ENCODE measurements around the gene SNX27. TPM values are rescaled to one million over a fixed set of nuclear protein-coding genes. Genes with fewer than 3 reads are reported as not detected.
"Not testable (repeated sequence)": the region's sequence is repeated elsewhere in the genome, so short reads cannot be mapped to it uniquely, and the experiment has no call there.

The SNX27 gene
- total RNA-seq, 1 donor from 2014 or later, result 29.3 TPM

DNA sequence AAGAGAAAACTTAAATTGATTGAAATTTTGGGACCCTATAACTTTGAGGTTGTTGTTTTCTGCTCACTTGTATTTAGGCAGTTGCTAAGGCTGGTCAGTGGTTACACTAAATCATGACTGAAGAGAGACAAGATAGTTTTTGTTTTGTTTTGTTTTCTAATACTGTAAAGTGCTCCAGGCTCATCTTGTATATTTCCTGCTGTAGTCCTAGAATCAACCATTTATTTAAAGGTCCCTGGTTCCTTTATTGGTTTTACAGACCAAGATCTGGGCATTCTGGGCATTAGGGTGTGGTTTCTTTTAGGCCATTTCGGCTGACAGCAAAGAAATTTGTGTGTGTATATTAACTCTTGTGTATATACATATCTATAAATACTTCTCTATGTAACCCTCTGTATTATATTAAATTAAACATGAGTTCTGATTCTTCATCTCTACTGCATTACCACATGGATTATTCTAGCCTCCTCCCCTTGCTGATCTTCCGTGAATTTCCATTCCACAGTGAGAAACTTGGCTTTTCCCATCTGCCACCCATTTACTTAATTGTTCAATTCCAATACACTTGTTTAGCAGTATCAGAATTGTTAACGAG, 15.0 kb downstream of the SNX27 start:
- Mint-ChIP-seq H3K27ac (no peak overlapping the region), H3K9me3 (no peaks in the 10 kb centered on the region), H3K36me3 (ENCODE audit: low read depth) (peaks cover 3% of the 10 kb centered on the region), H3K27me3 (ENCODE audit: low read depth) (no peaks in the 10 kb centered on the region), H3K4me1 (ENCODE audit: low read depth) (peaks cover 6% of the 10 kb centered on the region), H3K4me3 (ENCODE audit: low read depth) (no peak overlapping the region)
- DNase-seq (ENCODE audit: low spot score), result no peak
- intact Hi-C loops (cut with micrococcal nuclease), result no loop called here

GRCh38 chr1:151629278-151629677, 17.4 kb downstream of the SNX27 start:
- no peak for DNase-seq (ENCODE audit: low spot score)
- intact Hi-C loops (cut with micrococcal nuclease), result no loop called here
- H3K4me1 Mint-ChIP-seq (ENCODE audit: low read depth), result peaks cover 2% of the 10 kb centered on the region
- H3K27me3 Mint-ChIP-seq (ENCODE audit: low read depth), result no peaks in the 10 kb centered on the region
- no peaks in the 10 kb centered on the region for H3K9me3 Mint-ChIP-seq
- H3K4me3 Mint-ChIP-seq (ENCODE audit: low read depth), result no peak overlapping the region
- no peak overlapping the region for H3K27ac Mint-ChIP-seq
- peaks cover 3% of the 10 kb centered on the region for H3K36me3 Mint-ChIP-seq (ENCODE audit: low read depth)

DNA sequence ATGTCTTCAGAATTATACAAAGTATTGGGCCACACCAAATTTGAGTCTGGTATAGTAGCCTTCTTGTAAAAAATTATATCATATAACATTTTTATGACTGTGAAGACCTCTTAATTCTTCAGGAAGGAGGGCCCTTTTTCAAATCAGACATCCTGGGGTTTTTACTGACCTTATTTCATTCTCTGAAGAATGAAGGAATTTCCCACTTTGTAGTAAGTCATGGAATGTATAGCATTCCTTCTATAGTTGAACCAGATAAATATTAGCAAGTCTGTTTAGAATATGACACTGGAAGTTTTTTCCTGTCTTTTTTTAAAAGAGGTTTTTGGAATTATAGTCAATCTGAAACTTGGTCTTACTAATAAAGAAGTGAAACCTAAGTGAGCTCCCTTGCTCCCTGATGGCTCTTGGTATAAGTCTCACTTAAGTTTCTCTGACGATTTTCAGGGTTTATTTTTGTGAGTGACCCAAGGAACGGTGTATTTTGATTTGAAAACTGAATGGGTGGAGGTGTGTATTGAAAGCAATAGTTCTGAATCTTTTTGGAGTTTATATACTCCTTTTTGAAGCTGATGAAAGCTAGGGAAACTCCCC, 23.7 kb downstream of the SNX27 start:
- no peaks in the 10 kb centered on the region for H3K4me1 Mint-ChIP-seq (ENCODE audit: low read depth)
- H3K4me3 Mint-ChIP-seq (ENCODE audit: low read depth), result no peak overlapping the region
- H3K27me3 Mint-ChIP-seq (ENCODE audit: low read depth), result no peaks in the 10 kb centered on the region
- no peak for DNase-seq (ENCODE audit: low spot score)
- H3K9me3 Mint-ChIP-seq, result no peaks in the 10 kb centered on the region
- no peak overlapping the region for H3K27ac Mint-ChIP-seq
- intact Hi-C loops (cut with micrococcal nuclease), result no loop called here
- H3K36me3 Mint-ChIP-seq (ENCODE audit: low read depth), result peaks cover 8% of the 10 kb centered on the region

GRCh38 chr1:151638074-151638775, 26.4 kb downstream of the SNX27 start:
- H3K4me3 Mint-ChIP-seq (ENCODE audit: low read depth), result no peak overlapping the region
- intact Hi-C loops (cut with micrococcal nuclease), result no loop called here

DNA sequence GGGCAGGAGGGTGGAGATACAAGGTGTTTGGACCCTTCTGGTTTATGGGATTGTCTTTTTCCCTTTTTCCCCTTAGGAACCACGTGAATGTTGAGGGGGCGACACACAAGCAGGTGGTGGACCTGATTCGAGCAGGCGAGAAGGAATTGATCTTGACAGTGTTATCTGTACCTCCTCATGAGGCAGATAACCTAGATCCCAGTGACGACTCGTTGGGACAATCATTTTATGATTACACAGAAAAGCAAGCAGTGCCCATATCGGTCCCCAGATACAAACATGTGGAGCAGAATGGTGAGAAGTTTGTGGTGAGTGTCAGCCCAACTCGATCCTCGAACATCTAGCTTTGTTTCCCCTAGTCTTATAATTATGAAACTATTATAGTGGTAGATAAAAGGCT, 27.0 kb downstream of the SNX27 start:
- peaks cover 3% of the 10 kb centered on the region for H3K4me1 Mint-ChIP-seq (ENCODE audit: low read depth)
- no peak overlapping the region for H3K27ac Mint-ChIP-seq
- H3K36me3 Mint-ChIP-seq (ENCODE audit: low read depth), result peaks cover 14% of the 10 kb centered on the region
- H3K27me3 Mint-ChIP-seq (ENCODE audit: low read depth), result no peaks in the 10 kb centered on the region
- no peak for DNase-seq (ENCODE audit: low spot score)
- intact Hi-C loops (cut with micrococcal nuclease), result no loop called here
- H3K9me3 Mint-ChIP-seq, result no peaks in the 10 kb centered on the region
- H3K4me3 Mint-ChIP-seq (ENCODE audit: low read depth), result no peak overlapping the region

More at GRCh38 chr1:151638074-151638775, 26.4 kb downstream of the SNX27 start:
- no peaks in the 10 kb centered on the region for H3K27me3 Mint-ChIP-seq (ENCODE audit: low read depth)
- no peaks in the 10 kb centered on the region for H3K9me3 Mint-ChIP-seq
- H3K36me3 Mint-ChIP-seq (ENCODE audit: low read depth), result peaks cover 14% of the 10 kb centered on the region
- no peak overlapping the region for H3K27ac Mint-ChIP-seq
- peaks cover 3% of the 10 kb centered on the region for H3K4me1 Mint-ChIP-seq (ENCODE audit: low read depth)
- DNase-seq (ENCODE audit: low spot score), result no peak

DNA sequence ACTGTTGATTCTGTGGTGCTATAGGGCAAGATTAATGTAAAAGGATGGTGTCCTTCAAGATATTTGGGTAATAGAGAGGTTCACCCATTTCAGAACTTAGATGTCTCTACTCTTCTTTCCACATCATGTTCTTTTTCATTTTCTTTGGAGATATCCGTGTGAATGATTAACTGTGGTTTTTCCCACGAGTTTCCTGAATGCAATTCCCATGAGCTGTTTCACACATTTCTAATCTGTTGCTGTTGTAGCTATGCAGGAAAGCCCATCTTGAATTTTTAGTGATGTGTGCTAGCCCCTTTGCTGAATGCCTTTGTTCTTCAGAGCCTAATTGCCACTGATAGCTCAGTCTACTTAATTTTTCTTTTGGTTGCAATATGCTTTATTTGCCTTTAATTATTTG, 27.6 kb downstream of the SNX27 start:
- no peaks in the 10 kb centered on the region for H3K27me3 Mint-ChIP-seq (ENCODE audit: low read depth)
- H3K36me3 Mint-ChIP-seq (ENCODE audit: low read depth), result peaks cover 14% of the 10 kb centered on the region
- H3K4me3 Mint-ChIP-seq (ENCODE audit: low read depth), result no peak overlapping the region
- H3K4me1 Mint-ChIP-seq (ENCODE audit: low read depth), result peaks cover 3% of the 10 kb centered on the region
- intact Hi-C loops (cut with micrococcal nuclease), result no loop called here
- no peak overlapping the region for H3K27ac Mint-ChIP-seq
- DNase-seq (ENCODE audit: low spot score), result no peak
- H3K9me3 Mint-ChIP-seq, result no peaks in the 10 kb centered on the region

DNA sequence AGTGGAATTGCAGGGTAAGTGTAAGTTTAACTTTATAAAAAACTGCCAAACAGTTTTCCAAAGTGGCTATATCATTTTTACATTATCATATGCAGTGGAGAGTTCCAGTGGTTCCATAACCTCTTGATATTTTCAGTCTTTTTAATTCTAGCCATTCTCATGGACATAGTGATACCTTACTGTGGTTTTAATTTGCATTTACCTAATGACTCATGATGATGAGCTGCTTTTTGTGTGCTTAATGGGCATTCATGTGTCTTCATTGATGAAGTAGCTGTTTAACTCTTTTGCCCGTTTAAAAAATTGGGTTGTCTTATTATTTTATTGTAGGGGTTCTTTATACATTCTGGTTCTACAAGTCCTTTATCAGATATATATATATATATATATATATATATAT, 29.4 kb downstream of the SNX27 start:
- H3K9me3 Mint-ChIP-seq, result no peaks in the 10 kb centered on the region
- no peak for DNase-seq (ENCODE audit: low spot score)
- no peak overlapping the region for H3K4me3 Mint-ChIP-seq (ENCODE audit: low read depth)
- H3K4me1 Mint-ChIP-seq (ENCODE audit: low read depth), result peaks cover 3% of the 10 kb centered on the region
- no peaks in the 10 kb centered on the region for H3K27me3 Mint-ChIP-seq (ENCODE audit: low read depth)
- H3K36me3 Mint-ChIP-seq (ENCODE audit: low read depth), result peaks cover 18% of the 10 kb centered on the region
- intact Hi-C loops (cut with micrococcal nuclease), result no loop called here
- no peak overlapping the region for H3K27ac Mint-ChIP-seq

DNA sequence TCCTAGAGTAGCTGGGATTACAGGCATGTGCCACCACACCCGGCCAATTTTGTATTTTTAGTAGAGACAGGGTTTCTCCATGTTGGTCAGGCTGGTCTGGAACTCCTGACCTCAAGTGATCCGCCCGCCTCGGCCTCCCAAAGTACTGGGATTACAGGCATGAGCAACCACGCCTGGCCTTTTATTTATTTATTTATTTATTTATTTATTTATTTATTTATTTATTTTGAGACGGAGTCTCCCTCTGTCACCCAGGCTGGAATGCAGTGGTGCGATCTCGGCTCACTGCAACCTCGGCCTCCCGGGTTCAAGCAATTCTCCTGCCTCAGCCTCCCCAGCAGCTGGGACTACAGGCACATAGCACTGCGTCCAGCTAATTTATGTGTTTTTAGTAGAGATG, 31.2 kb downstream of the SNX27 start:
- DNase-seq (ENCODE audit: low spot score); H3K4me3 Mint-ChIP-seq (ENCODE audit: low read depth); intact Hi-C loops (cut with micrococcal nuclease); H3K27me3 Mint-ChIP-seq (ENCODE audit: low read depth); H3K4me1 Mint-ChIP-seq (ENCODE audit: low read depth); H3K9me3 Mint-ChIP-seq; H3K27ac Mint-ChIP-seq: not testable (repeated sequence)
- peaks cover 21% of the 10 kb centered on the region for H3K36me3 Mint-ChIP-seq (ENCODE audit: low read depth)

DNA sequence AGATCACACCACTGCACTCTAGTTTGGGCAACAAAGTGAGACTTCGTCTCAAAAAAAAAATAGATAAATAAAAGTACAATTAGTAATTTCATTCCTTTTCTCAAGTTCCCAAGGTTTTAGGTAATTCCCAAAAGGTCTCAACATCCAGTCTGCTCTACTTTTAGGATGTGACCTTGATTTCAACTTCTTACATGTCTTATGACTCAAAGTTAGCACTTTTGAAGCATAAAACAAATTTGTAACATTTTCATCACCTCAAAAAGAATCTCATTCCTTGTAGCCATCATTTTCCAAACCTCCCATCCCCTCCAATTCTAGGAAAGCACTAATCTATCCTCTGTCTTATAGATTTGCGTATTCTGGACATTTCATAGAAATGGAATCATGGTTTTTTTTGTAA, 32.2 kb downstream of the SNX27 start:
- no peak overlapping the region for H3K27ac Mint-ChIP-seq
- H3K9me3 Mint-ChIP-seq, result no peaks in the 10 kb centered on the region
- H3K4me1 Mint-ChIP-seq (ENCODE audit: low read depth), result peaks cover 3% of the 10 kb centered on the region
- intact Hi-C loops (cut with micrococcal nuclease), result no loop called here
- peaks cover 21% of the 10 kb centered on the region for H3K36me3 Mint-ChIP-seq (ENCODE audit: low read depth)
- no peak for DNase-seq (ENCODE audit: low spot score)
- no peak overlapping the region for H3K4me3 Mint-ChIP-seq (ENCODE audit: low read depth)
- no peaks in the 10 kb centered on the region for H3K27me3 Mint-ChIP-seq (ENCODE audit: low read depth)

DNA sequence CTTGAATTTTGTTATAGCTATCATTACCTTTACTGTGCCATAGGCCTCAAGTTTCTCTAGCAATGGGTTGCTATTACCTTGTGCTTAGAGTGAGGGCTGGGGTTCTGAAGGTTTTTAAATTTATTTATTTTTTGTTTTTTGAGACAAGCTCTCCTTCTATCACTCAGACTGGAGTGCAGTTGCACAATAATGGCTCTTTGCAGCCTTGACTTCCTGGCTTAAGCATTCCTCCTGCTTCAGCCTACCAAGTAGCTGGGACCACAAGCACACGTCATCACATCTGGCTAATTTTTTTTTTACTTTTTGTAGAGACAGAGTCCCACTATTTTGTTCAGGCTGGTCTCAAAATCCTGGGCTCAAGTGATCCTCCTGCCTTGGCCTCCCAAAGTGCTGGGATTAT, 41.5 kb downstream of the SNX27 start:
- H3K4me1 Mint-ChIP-seq (ENCODE audit: low read depth), result peaks cover 12% of the 10 kb centered on the region
- DNase-seq (ENCODE audit: low spot score), result no peak
- H3K9me3 Mint-ChIP-seq, result no peaks in the 10 kb centered on the region
- intact Hi-C loops (cut with micrococcal nuclease), result no loop called here
- H3K27ac Mint-ChIP-seq, result no peak overlapping the region
- no peaks in the 10 kb centered on the region for H3K27me3 Mint-ChIP-seq (ENCODE audit: low read depth)
- H3K4me3 Mint-ChIP-seq (ENCODE audit: low read depth), result no peak overlapping the region
- H3K36me3 Mint-ChIP-seq (ENCODE audit: low read depth), result peaks cover 32% of the 10 kb centered on the region

GRCh38 chr1:151655371-151655770, 43.5 kb downstream of the SNX27 start:
- H3K36me3 Mint-ChIP-seq (ENCODE audit: low read depth), result peaks cover 38% of the 10 kb centered on the region
- no peaks in the 10 kb centered on the region for H3K9me3 Mint-ChIP-seq
- intact Hi-C loops (cut with micrococcal nuclease), result no loop called here
- H3K27ac Mint-ChIP-seq, result no peak overlapping the region
- no peak overlapping the region for H3K4me3 Mint-ChIP-seq (ENCODE audit: low read depth)
- peaks cover 12% of the 10 kb centered on the region for H3K4me1 Mint-ChIP-seq (ENCODE audit: low read depth)
- no peaks in the 10 kb centered on the region for H3K27me3 Mint-ChIP-seq (ENCODE audit: low read depth)
- DNase-seq (ENCODE audit: low spot score), result no peak

DNA sequence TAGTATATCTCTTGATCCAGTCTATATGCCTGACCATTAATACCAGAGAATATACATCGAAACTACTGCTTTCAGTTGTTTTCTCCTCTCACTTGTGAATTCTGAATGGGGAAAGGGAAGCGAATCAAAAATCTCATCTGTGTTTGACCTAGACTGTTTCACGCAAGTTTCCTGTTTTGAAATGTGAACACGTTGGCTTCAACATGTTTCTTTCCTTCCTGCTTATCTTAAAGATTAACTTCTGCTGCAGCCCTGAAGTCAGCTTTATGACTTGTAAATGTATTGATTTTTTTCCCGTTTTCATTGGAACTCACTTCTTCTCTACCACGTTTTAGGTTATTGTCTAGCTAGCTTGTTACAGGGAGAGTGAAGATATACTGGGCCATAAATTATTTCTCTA, 49.9 kb downstream of the SNX27 start:
- no peak overlapping the region for H3K4me3 Mint-ChIP-seq (ENCODE audit: low read depth)
- H3K36me3 Mint-ChIP-seq (ENCODE audit: low read depth), result peaks cover 51% of the 10 kb centered on the region
- intact Hi-C loops (cut with micrococcal nuclease), result no loop called here

DNA sequence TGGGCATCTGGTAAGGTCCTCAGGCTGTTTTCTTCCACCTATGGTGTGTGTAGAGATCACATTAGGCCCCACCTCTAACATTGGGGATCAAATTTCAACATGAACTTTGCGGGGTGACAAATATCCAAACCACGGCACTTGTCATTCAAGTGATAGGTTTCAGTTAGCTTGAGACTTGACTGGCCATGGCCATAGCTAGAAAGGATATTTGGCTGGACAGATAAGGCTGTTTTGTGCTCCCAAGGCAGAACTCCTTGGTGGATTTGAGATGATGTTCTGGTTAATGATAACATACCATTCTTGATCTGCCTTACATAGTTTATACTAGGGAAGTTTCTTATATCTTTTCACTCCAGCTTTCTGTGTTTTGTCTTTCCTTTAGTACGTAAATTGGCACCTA, 56.2 kb downstream of the SNX27 start:
- Mint-ChIP-seq H3K4me1 (ENCODE audit: low read depth) (peaks cover 7% of the 10 kb centered on the region), H3K27ac (no peak overlapping the region), H3K27me3 (ENCODE audit: low read depth) (no peaks in the 10 kb centered on the region), H3K9me3 (no peaks in the 10 kb centered on the region), H3K4me3 (ENCODE audit: low read depth) (no peak overlapping the region), H3K36me3 (ENCODE audit: low read depth) (peaks cover 62% of the 10 kb centered on the region)
- no peak for DNase-seq (ENCODE audit: low spot score)
- intact Hi-C loops (cut with micrococcal nuclease), result no loop called here

More for the DNA sequence above, 49.9 kb downstream of the SNX27 start:
- no peaks in the 10 kb centered on the region for H3K9me3 Mint-ChIP-seq
- H3K27me3 Mint-ChIP-seq (ENCODE audit: low read depth), result no peaks in the 10 kb centered on the region
- peaks cover 10% of the 10 kb centered on the region for H3K4me1 Mint-ChIP-seq (ENCODE audit: low read depth)
- DNase-seq (ENCODE audit: low spot score), result no peak
- peak overlapping the region; percentile 4 for H3K27ac Mint-ChIP-seq

Measured in activated T-helper 2 cell treated with anti-CD3 and anti-CD28 coated beads, Interferon-gamma antibody, Interleukin-2, Interleukin-4, amounts not matched to agents 10 μg/mL and 5 μg/mL and 100 μg/mL, durations not matched to agents 14 hours and 24 hours and 36 hours (primary cell).